Parathyroid adenoma (tissue), 2 donors: ENCODE data around the gene STXBP5.

Source experiments
- H2AFZ ChIP-seq: fragments of 300-600 bp; sonication (generic); one replicate; pipeline ENCODE4 v1.7.0; 2017; ENCODE audit warnings: antibody characterized with exemption, mild to moderate bottlenecking
- H3K27ac ChIP-seq: fragments of 300-600 bp; sonication (generic); one replicate; pipeline ENCODE4 v1.7.0; 2017
- H3K27me3 ChIP-seq: fragments of 300-600 bp; sonication (generic); one replicate; pipeline ENCODE4 v1.7.0; 2017; ENCODE audit warnings: low read length; ENCODE audit not compliant: control insufficient read depth, insufficient read depth
- H3K36me3 ChIP-seq: fragments of 300-600 bp; sonication (generic); one replicate; pipeline ENCODE4 v1.7.0; 2017; ENCODE audit warnings: low read length; ENCODE audit not compliant: control insufficient read depth, insufficient read depth
- H3K4me1 ChIP-seq: fragments of 300-600 bp; sonication (generic); one replicate; pipeline ENCODE4 v1.7.0; 2017; ENCODE audit warnings: control low read depth
- H3K4me2 ChIP-seq: fragments of 300-600 bp; sonication (generic); one replicate; pipeline ENCODE4 v1.7.0; 2017; ENCODE audit warnings: low read length
- H3K4me3 ChIP-seq: fragments of 300-600 bp; sonication (generic); one replicate; pipeline ENCODE4 v1.7.0; 2017; ENCODE audit warnings: low read depth, low read length
- H3K79me2 ChIP-seq: fragments of 300-600 bp; sonication (generic); one replicate; pipeline ENCODE4 v1.7.0; 2017; ENCODE audit warnings: control low read depth
- H3K9ac ChIP-seq: fragments of 300-600 bp; sonication (generic); one replicate; pipeline ENCODE4 v1.7.0; 2017; ENCODE audit warnings: mild to moderate bottlenecking
- H3K9me3 ChIP-seq: fragments of 300-600 bp; sonication (generic); one replicate; pipeline ENCODE4 v1.7.0; 2017; ENCODE audit warnings: low read length; ENCODE audit not compliant: control insufficient read depth
- CTCF ChIP-seq: fragments of 300-600 bp; sonication (generic); IDR thresholded peaks from one replicate; pipeline ENCODE4 v1.7.0; 2017; ENCODE audit warnings: antibody characterized with exemption, mild to moderate bottlenecking
- donor health status: primary hyperparathyroidism.

Gene STXBP5

GRCh38 chr6:147219463-147219862, 15.2 kb downstream of the STXBP5 start:
- Histone ChIP-seq H3K4me2 (peak overlapping the region; percentile 40), H3K27me3 (no peaks in the 10 kb centered on the region), H3K9me3 (no peaks in the 10 kb centered on the region), H3K4me1 (peaks cover 23% of the 10 kb centered on the region), H3K36me3 (no peaks in the 10 kb centered on the region), H3K4me3 (peak overlapping the region; percentile 27), H3K27ac (peak overlapping the region; percentile 63), H2AFZ (no peak overlapping the region), H3K79me2 (peaks cover 66% of the 10 kb centered on the region), H3K9ac (no peak overlapping the region)
- TF ChIP-seq CTCF, result no peak

GRCh38 chr6:147220345-147220744, 16.1 kb downstream of the STXBP5 start:
- Histone ChIP-seq H3K9ac (no peak overlapping the region), H3K4me2 (peak overlapping the region; percentile 33), H2AFZ (no peak overlapping the region), H3K9me3 (no peaks in the 10 kb centered on the region), H3K36me3 (no peaks in the 10 kb centered on the region), H3K4me1 (peaks cover 23% of the 10 kb centered on the region), H3K27ac (peak overlapping the region; percentile 20), H3K79me2 (peaks cover 58% of the 10 kb centered on the region), H3K4me3 (peak overlapping the region; percentile 13), H3K27me3 (no peaks in the 10 kb centered on the region)
- no peak for TF ChIP-seq CTCF

- H3K27ac ChIP-seq, result peak overlapping the region; percentile 66
- H3K27me3 ChIP-seq, result no peaks in the 10 kb centered on the region
- H3K9ac ChIP-seq, result no peak overlapping the region
- no peaks in the 10 kb centered on the region for H3K9me3 ChIP-seq
- H2AFZ ChIP-seq, result no peak overlapping the region
- peaks cover 61% of the 10 kb centered on the region for H3K79me2 ChIP-seq
- peaks cover 23% of the 10 kb centered on the region for H3K4me1 ChIP-seq
- H3K4me3 ChIP-seq, result no peak overlapping the region
- H3K36me3 ChIP-seq, result no peaks in the 10 kb centered on the region
- no peak for TF ChIP-seq CTCF
- H3K4me2 ChIP-seq, result peak overlapping the region; percentile 16
Observed at GRCh38 chr6:147221739-147222138, 17.5 kb downstream of the STXBP5 start.

- TF ChIP-seq CTCF, result peak; percentile 50
- Histone ChIP-seq H3K9me3 (no peaks in the 10 kb centered on the region), H3K4me3 (no peak overlapping the region), H3K79me2 (peaks cover 60% of the 10 kb centered on the region), H3K27ac (peak overlapping the region; percentile 66), H3K4me1 (peaks cover 23% of the 10 kb centered on the region), H3K36me3 (no peaks in the 10 kb centered on the region), H3K4me2 (peak overlapping the region; percentile 10), H3K27me3 (no peaks in the 10 kb centered on the region), H2AFZ (no peak overlapping the region), H3K9ac (no peak overlapping the region)
Observed at GRCh38 chr6:147222160-147222838, 18.1 kb downstream of the STXBP5 start.

GRCh38 chr6:147223736-147224135, 19.5 kb downstream of the STXBP5 start:
- Histone ChIP-seq H3K9me3 (no peaks in the 10 kb centered on the region), H3K27me3 (no peaks in the 10 kb centered on the region), H3K4me2 (peak overlapping the region; percentile 2), H3K4me1 (peaks cover 16% of the 10 kb centered on the region), H3K9ac (no peak overlapping the region), H2AFZ (no peak overlapping the region), H3K27ac (peak overlapping the region; percentile 30), H3K4me3 (no peak overlapping the region), H3K79me2 (peaks cover 51% of the 10 kb centered on the region), H3K36me3 (no peaks in the 10 kb centered on the region)
- TF ChIP-seq CTCF, result no peak
